Smooth muscle cell (in vitro differentiated cells): Measurements from ENCODE around the gene GSE1. TPM values are rescaled to one million over a fixed set of nuclear protein-coding genes. Genes with fewer than 3 reads are reported as not detected.

Experiments used
- DNase-seq: peaks from one replicate; lab custom pipeline; 2025; ENCODE audit not compliant: unreplicated experiment; lab: John Stamatoyannopoulos, UW
- H2AFZ ChIP-seq: fragments of 200-600 bp; sonication (generic); 2 replicates; pipeline ENCODE4 v1.6.0; 2016; ENCODE audit warnings: antibody characterized with exemption, low read depth, mild to moderate bottlenecking
- H3F3A ChIP-seq: fragments of 200-600 bp; sonication (generic); 2 replicates; pipeline ENCODE4 v1.6.0; 2017; ENCODE audit warnings: antibody characterized with exemption, low read depth
- H3K27ac ChIP-seq: fragments of 200-600 bp; sonication (generic); 2 replicates; pipeline ENCODE4 v1.5.1; 2016; ENCODE audit warnings: low read depth, mild to moderate bottlenecking
- H3K27me3 ChIP-seq: fragments of 200-600 bp; sonication (generic); 2 replicates; pipeline ENCODE4 v1.6.1; 2016; ENCODE audit warnings: low read depth, mild to moderate bottlenecking
- H3K36me3 ChIP-seq: fragments of 200-600 bp; sonication (generic); 2 replicates; pipeline ENCODE4 v1.5.1; 2016; ENCODE audit warnings: low read depth
- H3K4me1 ChIP-seq: fragments of 200-600 bp; sonication (generic); 2 replicates; pipeline ENCODE4 v1.5.1; 2016; ENCODE audit warnings: low read depth
- H3K4me2 ChIP-seq: fragments of 200-600 bp; sonication (generic); 2 replicates; pipeline ENCODE4 v1.6.0; 2016; ENCODE audit warnings: mild to moderate bottlenecking
- H3K4me3 ChIP-seq: fragments of 200-600 bp; sonication (generic); 2 replicates; pipeline ENCODE4 v1.5.1; 2016; ENCODE audit warnings: mild to moderate bottlenecking
- H3K79me2 ChIP-seq: fragments of 200-600 bp; sonication (generic); 2 replicates; pipeline ENCODE4 v1.6.0; 2016; ENCODE audit warnings: low read depth, mild to moderate bottlenecking
- H3K9ac ChIP-seq: fragments of 200-600 bp; sonication (generic); 2 replicates; pipeline ENCODE4 v1.6.0; 2016; ENCODE audit warnings: low read depth
- H3K9me3 ChIP-seq: fragments of 200-600 bp; sonication (generic); replicated peaks from 2 replicates; pipeline ENCODE4 v1.5.1; 2016; ENCODE audit warnings: low read depth
- H4K20me1 ChIP-seq: fragments of 200-600 bp; sonication (generic); 2 replicates; pipeline ENCODE4 v1.6.0; 2016; ENCODE audit warnings: low read depth
- CTCF ChIP-seq: fragments of 200-600 bp; sonication (generic); IDR thresholded peaks from 2 replicates; pipeline ENCODE4 v1.5.1; 2017; ENCODE audit warnings: borderline replicate concordance, mild to moderate bottlenecking, antibody characterized with exemption; ENCODE audit not compliant: insufficient read depth, poor library complexity, severe bottlenecking
- WGBS: methylation state at CpG from one replicate; pipeline ENCODE4 v1.1.7; 2016; ENCODE audit warnings: low lambda C conversion rate; 5-methylcytosine and 5-hydroxymethylcytosine counted together
- polyA plus RNA-seq: library from polyadenylated mRNA; unstranded; fragments of >200 nt; fragmentation: Nextera tagmentation; extraction: Ambion mirVana; gene quantifications from 2 replicates; pipeline ENCODE4 v1.2.1, GENCODE V29; 2016
- total RNA-seq: library from RNA; depleted of rRNA; stranded (reverse); fragments of >200 nt; gene quantifications from 2 replicates; pipeline ENCODE4 v1.2.3, GENCODE V29; 2014

Gene GSE1
- total and polyA plus RNA-seq, 2 experiments from 2014 or later, result 13.6 to 27.7 TPM

GRCh38 chr16:85632709-85633437, 19.8 kb downstream of the GSE1 start:
- Histone ChIP-seq H2AFZ (no peak overlapping the region), H3K9ac (no peak overlapping the region), H3K79me2 (peaks cover 40% of the 10 kb centered on the region)

GRCh38 chr16:85633438-85633743, 20.3 kb downstream of the GSE1 start:
- Histone ChIP-seq H3K9ac (no peak overlapping the region), H3K4me1 (peaks cover under 1% of the 10 kb centered on the region), H3K36me3 (no peaks in the 10 kb centered on the region), H2AFZ (no peak overlapping the region), H3K4me3 (no peak overlapping the region), H3K27ac (no peak overlapping the region), H3K79me2 (peaks cover 35% of the 10 kb centered on the region), H3K4me2 (no peak overlapping the region), H3K27me3 (no peaks in the 10 kb centered on the region), H4K20me1 (peaks cover 100% of the 10 kb centered on the region), H3F3A (no peaks in the 10 kb centered on the region), H3K9me3 (no peaks in the 10 kb centered on the region)
- TF ChIP-seq CTCF, result no peak
- DNase-seq, result no peak
- 98% methylated on average over 15 of the region's 15 CpGs for WGBS

More at GRCh38 chr16:85632709-85633437, 19.8 kb downstream of the GSE1 start:
- Histone ChIP-seq H3K4me3 (no peak overlapping the region), H3K27me3 (no peaks in the 10 kb centered on the region), H3F3A (no peaks in the 10 kb centered on the region), H3K27ac (no peak overlapping the region), H4K20me1 (peaks cover 100% of the 10 kb centered on the region), H3K36me3 (no peaks in the 10 kb centered on the region), H3K4me1 (peaks cover 6% of the 10 kb centered on the region), H3K9me3 (no peaks in the 10 kb centered on the region), H3K4me2 (no peak overlapping the region)
- no peak for DNase-seq
- 96% methylated on average over 30 of the region's 35 CpGs for WGBS
- no peak for TF ChIP-seq CTCF

- Histone ChIP-seq H3K4me1 (no peaks in the 10 kb centered on the region), H3F3A (no peaks in the 10 kb centered on the region), H3K27me3 (no peaks in the 10 kb centered on the region), H3K36me3 (no peaks in the 10 kb centered on the region), H3K79me2 (peaks cover 30% of the 10 kb centered on the region), H3K4me3 (no peak overlapping the region), H3K27ac (no peak overlapping the region), H2AFZ (no peak overlapping the region), H4K20me1 (peaks cover 100% of the 10 kb centered on the region), H3K4me2 (no peak overlapping the region), H3K9me3 (no peaks in the 10 kb centered on the region), H3K9ac (no peak overlapping the region)
- 95% methylated on average over 34 of the region's 35 CpGs for WGBS
- no peak for TF ChIP-seq CTCF
- no peak for DNase-seq
Measured at GRCh38 chr16:85633888-85634287, 20.8 kb downstream of the GSE1 start.
